Measurements from ENCODE around the gene SH3D19.

The SH3D19 gene

GRCh38 chr4:151158979-151159378, 166.4 kb downstream of the SH3D19 start:
- no peaks in the 10 kb centered on the region for H3K27me3 ChIP-seq (ENCODE audit: insufficient read depth, low read length, poor library complexity, severe bottlenecking)
- H3F3A ChIP-seq (ENCODE audit: low read depth): no peaks in the 10 kb centered on the region
- H3K36me3 ChIP-seq (ENCODE audit: insufficient read depth, low read length): no peaks in the 10 kb centered on the region
- no peaks in the 10 kb centered on the region for H3K79me2 ChIP-seq (ENCODE audit: insufficient read depth, low read length)
- TF ChIP-seq CTCF (conservative IDR thresholded peaks at IDR 0.05; ENCODE audit: low read length): no peak
- TF ChIP-seq EZH2phosphoT487 (IDR thresholded peaks at IDR 0.05; ENCODE audit: borderline replicate concordance): no peak
- no peaks in the 10 kb centered on the region for H4K20me1 ChIP-seq (ENCODE audit: insufficient read depth, low read length, poor library complexity, severe bottlenecking)
- no peak overlapping the region for H3K4me3 ChIP-seq (ENCODE audit: low read length, poor library complexity, severe bottlenecking)
- H3K9me2 ChIP-seq (replicated peaks; ENCODE audit: low read depth, low read length): no peaks in the 10 kb centered on the region
- H3K9me3 ChIP-seq (ENCODE audit: insufficient read depth, low read depth, low read length): no peaks in the 10 kb centered on the region
- no peak overlapping the region for H2AFZ ChIP-seq (ENCODE audit: low read length)
- H3K4me1 ChIP-seq (ENCODE audit: insufficient read depth, low read length, poor library complexity, severe bottlenecking): no peaks in the 10 kb centered on the region
- no peak overlapping the region for H3K9ac ChIP-seq (ENCODE audit: low read depth, low read length, poor library complexity, severe bottlenecking)
- H3K4me2 ChIP-seq (ENCODE audit: low read depth, low read length, poor library complexity, severe bottlenecking): no peak overlapping the region

- Histone ChIP-seq H3K4me1 (ENCODE audit: insufficient read depth, low read length, poor library complexity, severe bottlenecking) (no peaks in the 10 kb centered on the region), H3F3A (ENCODE audit: low read depth) (no peaks in the 10 kb centered on the region), H3K4me3 (ENCODE audit: low read length, poor library complexity, severe bottlenecking) (no peak overlapping the region), H4K20me1 (ENCODE audit: insufficient read depth, low read length, poor library complexity, severe bottlenecking) (no peaks in the 10 kb centered on the region), H3K9me2 (replicated peaks; ENCODE audit: low read depth, low read length) (no peaks in the 10 kb centered on the region), H3K27me3 (ENCODE audit: insufficient read depth, low read length, poor library complexity, severe bottlenecking) (no peaks in the 10 kb centered on the region), H3K9ac (ENCODE audit: low read depth, low read length, poor library complexity, severe bottlenecking) (no peak overlapping the region), H3K79me2 (ENCODE audit: insufficient read depth, low read length) (no peaks in the 10 kb centered on the region), H3K9me3 (ENCODE audit: insufficient read depth, low read depth, low read length) (no peaks in the 10 kb centered on the region), H3K36me3 (ENCODE audit: insufficient read depth, low read length) (no peaks in the 10 kb centered on the region), H2AFZ (ENCODE audit: low read length) (no peak overlapping the region), H3K4me2 (ENCODE audit: low read depth, low read length, poor library complexity, severe bottlenecking) (no peak overlapping the region)
- TF ChIP-seq CTCF (conservative IDR thresholded peaks at IDR 0.05; ENCODE audit: low read length): no peak
- TF ChIP-seq EZH2phosphoT487 (IDR thresholded peaks at IDR 0.05; ENCODE audit: borderline replicate concordance): no peak
Measured at GRCh38 chr4:151157543-151157942, 167.9 kb downstream of the SH3D19 start.

GRCh38 chr4:151153585-151153984, 171.8 kb downstream of the SH3D19 start:
- H3K4me3 ChIP-seq (ENCODE audit: low read length, poor library complexity, severe bottlenecking): no peak overlapping the region
- no peaks in the 10 kb centered on the region for H3K9me3 ChIP-seq (ENCODE audit: insufficient read depth, low read depth, low read length)
- H3K27me3 ChIP-seq (ENCODE audit: insufficient read depth, low read length, poor library complexity, severe bottlenecking): no peaks in the 10 kb centered on the region
- no peak overlapping the region for H3K9ac ChIP-seq (ENCODE audit: low read depth, low read length, poor library complexity, severe bottlenecking)
- no peaks in the 10 kb centered on the region for H4K20me1 ChIP-seq (ENCODE audit: insufficient read depth, low read length, poor library complexity, severe bottlenecking)
- no peak overlapping the region for H2AFZ ChIP-seq (ENCODE audit: low read length)
- no peak overlapping the region for H3K4me2 ChIP-seq (ENCODE audit: low read depth, low read length, poor library complexity, severe bottlenecking)
- H3F3A ChIP-seq (ENCODE audit: low read depth): no peaks in the 10 kb centered on the region
- no peaks in the 10 kb centered on the region for H3K79me2 ChIP-seq (ENCODE audit: insufficient read depth, low read length)
- H3K9me2 ChIP-seq (replicated peaks; ENCODE audit: low read depth, low read length): no peaks in the 10 kb centered on the region
- no peaks in the 10 kb centered on the region for H3K36me3 ChIP-seq (ENCODE audit: insufficient read depth, low read length)
- no peaks in the 10 kb centered on the region for H3K4me1 ChIP-seq (ENCODE audit: insufficient read depth, low read length, poor library complexity, severe bottlenecking)
- TF ChIP-seq CTCF (conservative IDR thresholded peaks at IDR 0.05; ENCODE audit: low read length) (no peak), EZH2phosphoT487 (IDR thresholded peaks at IDR 0.05; ENCODE audit: borderline replicate concordance) (no peak)

Data from Loucy (cell line).